Measurements from ENCODE around the gene CNOT2.

DNA sequence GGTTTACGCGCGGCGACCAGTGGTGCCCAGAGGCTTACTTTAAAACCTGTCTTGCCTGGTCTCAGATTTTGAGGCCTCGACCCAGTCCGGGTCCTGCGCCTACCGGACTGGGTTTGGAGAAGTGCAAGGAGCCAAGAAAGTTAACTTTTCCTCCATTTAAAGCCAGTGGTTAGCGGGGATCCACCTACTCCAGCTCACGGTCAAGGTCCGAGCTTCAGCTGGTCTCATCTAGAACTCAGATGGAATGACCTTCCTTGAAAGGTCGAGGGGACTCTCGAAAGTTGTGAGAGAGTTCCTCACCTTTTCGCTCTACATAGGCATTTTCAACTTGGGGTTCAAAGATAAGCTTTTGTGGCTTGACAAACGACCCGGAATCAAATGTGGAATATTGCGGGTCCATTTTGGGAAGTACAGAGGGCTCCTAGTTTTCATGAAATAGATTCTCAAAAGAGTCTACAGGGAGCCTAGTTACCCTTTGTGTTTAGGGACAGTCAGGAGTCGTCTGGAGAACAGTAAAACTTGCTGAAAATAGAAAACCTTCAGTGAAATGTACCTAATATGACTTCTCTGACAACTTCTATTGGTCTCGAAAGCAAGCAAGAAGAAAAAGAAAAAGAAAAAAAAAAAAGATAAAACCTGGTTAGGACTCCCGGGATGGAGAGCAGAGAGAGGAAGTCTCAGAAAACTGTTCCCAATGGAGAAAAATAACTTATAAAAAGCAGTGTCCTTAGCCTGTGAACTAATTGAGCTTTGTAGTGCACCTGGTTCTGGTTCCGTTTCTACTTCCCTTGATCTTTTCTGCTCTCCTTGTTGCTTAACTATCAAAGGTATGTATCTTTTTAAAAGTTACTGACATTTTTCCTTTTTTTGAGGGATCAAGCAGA is 124.3 kb downstream of the CNOT2 start:
- TF ChIP-seq POLR2A (IDR thresholded peaks at IDR 0.05), result no peak
- TF ChIP-seq, protein P1, sequence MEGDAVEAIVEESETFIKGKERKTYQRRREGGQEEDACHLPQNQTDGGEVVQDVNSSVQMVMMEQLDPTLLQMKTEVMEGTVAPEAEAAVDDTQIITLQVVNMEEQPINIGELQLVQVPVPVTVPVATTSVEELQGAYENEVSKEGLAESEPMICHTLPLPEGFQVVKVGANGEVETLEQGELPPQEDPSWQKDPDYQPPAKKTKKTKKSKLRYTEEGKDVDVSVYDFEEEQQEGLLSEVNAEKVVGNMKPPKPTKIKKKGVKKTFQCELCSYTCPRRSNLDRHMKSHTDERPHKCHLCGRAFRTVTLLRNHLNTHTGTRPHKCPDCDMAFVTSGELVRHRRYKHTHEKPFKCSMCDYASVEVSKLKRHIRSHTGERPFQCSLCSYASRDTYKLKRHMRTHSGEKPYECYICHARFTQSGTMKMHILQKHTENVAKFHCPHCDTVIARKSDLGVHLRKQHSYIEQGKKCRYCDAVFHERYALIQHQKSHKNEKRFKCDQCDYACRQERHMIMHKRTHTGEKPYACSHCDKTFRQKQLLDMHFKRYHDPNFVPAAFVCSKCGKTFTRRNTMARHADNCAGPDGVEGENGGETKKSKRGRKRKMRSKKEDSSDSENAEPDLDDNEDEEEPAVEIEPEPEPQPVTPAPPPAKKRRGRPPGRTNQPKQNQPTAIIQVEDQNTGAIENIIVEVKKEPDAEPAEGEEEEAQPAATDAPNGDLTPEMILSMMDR (IDR thresholded peaks at IDR 0.05), result no peak
